ENCODE measurements around the gene AMBRA1.

The AMBRA1 gene

DNA sequence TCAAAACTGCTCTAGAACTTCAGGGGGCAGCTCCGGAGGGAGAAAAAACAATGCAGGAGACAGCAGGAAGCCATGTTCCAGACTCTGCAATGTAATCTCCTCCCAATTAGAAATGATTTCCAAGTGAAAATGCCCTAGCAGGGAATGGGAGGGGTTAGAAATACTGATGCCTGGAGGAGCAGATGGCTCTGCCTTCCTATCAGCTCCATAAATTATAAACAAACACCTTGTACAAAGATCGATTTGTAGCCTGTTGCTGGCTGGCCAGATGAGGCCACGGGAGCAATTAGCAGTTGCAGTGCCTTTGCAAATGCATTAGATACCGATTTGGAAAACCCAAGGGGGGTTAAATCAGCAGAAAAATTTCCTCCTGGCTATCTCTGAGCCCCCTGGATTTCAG, 155.6 kb downstream of the AMBRA1 start:
- no peak for DNase-seq (ENCODE audit: low read depth)

DNA sequence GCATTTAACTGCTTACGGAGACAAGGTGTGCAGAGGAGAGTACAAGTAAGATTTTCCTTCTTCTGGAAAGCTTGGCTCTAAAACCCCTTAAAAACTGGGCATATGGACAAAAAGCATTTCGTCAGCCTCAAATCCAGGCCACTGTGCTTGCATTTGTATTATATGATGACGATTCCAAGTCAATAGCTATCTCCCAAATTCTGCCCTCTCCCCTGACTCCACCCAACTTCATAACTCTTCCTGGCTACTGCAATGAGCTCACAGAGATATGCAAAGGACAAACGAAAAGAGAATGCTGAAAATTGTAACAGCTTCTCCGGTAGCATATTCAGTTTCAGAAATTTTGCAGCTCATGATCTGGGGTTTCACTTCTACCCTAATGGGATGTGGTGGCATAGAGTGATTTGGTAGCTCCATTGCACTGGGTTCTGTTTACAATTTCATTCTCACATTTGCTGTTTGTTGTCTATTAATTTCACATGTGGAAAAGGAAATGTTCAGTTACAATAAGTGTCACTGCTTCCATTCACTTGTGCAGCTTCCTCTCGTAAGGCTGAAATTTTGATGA, 156.6 kb downstream of the AMBRA1 start:
- no peak for DNase-seq (ENCODE audit: low read depth)

DNA sequence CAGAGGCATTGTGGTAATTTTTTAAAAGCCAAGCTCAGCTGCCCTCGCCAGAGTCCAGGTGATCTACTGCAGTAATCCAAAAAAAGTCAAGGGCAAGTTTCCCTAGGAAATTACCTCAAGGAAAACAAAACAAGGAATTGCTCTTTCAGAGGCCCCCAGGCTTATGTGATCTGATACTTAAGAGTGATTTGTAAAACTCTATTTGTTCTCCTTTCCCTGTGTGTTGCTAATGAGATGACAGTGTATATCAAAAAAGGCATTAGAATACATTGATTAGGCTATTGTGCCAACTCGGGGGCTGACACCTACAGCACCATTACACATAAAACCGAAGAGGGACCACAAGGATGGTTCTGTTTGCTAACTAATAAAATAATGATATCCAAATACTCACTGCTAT, 157.7 kb downstream of the AMBRA1 start:
- DNase-seq (ENCODE audit: low read depth), result no peak

DNA sequence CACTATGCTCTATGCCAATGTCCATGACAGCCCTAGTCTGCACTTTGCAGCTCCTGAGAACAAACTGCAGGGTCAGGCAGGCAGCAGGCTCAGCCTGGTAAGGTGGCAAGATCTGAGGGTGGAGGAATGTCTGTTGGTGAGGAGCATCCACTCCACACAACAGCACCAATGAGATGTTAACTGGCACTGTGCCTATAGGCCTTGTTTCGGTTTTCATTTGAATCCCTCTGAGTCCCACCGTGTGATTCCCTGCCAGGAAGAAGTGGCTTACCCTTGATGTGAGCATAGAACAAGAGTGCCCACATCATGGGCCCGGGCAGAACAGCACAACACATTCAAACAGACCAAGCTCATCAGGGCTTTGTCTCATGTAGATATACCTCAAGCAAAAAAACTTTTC, 158.1 kb downstream of the AMBRA1 start:
- DNase-seq (ENCODE audit: low read depth), result no peak

DNA sequence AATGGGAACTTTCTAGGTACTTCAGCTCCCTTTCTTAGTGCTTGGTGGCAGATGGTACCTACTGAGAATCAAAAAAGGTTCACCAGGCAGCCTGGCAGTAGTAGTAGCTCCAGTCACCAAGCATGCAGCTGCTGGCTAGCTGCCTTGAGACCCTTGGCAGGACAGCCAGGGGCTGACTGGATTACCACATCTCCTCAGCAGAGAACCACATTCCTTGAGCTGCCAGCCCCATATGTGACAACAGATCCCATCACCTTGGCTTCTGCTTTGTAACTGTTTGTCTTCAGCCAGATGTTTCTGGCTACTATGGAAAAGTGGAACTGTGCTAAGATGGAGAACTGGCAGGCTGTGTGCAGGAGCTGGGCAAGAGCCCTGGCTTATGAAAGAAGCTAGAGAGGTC, 162.6 kb downstream of the AMBRA1 start:
- DNase-seq (ENCODE audit: low read depth), result no peak

DNA sequence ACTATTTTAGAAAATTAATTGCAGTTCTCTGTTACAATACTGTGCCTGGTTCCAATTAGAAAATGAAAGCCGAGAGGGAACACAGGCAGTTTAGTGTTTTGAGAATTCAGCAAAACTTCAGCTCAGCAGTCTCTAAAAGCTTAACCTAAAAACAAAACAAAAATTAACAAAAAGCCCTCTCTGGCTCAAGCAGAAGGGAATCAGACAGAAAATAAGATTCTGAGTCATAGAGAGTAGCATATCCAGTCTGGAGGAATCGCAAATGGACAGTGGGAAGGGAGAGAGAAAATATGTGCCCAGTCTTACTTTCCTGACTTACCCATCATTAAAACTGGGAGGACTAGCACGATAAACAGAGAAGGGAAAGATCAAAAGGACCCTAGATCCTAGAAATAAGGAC, 164.1 kb downstream of the AMBRA1 start:
- DNase-seq (ENCODE audit: low read depth), result no peak

DNA sequence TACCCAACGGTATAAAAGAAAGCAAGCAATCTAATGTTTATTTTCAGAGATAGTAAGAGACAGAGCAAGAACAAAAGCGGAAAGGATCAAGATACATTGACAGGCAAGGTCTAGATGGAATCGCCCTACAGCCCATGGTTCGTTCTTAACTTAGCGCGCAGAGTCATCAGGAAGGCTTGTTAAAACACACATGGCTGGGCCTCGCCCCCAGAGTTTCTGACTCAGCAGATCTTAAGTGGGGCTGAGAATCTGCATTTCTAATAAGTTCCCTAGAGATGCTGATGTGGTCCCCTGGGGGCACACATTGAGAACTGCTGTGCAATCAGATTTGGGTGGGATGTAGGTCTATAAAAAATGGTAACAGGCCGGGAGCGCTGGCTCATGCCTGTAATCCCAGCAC, 166.5 kb downstream of the AMBRA1 start:
- no peak for DNase-seq (ENCODE audit: low read depth)

DNA sequence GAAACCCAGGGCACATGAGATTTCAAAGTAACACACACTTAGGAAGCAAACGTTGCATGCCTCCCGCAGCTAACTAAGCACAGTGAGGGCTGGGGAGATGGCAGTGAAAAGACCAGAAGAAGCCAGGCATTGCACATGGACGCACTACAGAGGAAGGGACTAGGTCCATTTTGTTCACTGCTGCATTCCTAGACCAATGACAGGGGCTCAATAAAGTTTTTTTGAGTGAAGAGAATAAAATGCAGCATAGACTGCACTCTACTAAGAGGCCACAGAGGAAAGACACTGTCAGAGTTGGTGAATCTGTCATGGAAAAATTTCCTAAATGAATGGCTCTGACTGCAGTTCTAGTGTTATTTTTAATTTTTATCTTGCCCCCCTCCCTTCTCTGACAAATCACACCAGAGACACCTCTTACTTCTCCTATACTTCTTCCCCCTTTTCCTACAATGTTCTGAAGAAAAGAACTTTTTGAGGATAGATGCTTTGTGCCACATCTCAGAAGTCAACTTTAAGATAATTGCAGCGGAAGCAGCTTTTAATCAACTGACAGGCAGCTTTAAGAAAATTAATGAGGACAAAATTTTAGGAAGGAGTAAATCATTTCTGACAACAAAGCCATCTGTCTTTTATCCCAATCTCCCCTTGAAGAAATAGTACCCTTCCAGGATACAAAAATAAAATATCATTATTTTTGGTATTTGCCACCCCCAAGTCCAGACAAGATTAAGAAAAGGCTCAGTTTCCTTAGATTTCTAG, 167.4 kb downstream of the AMBRA1 start:
- no peak for DNase-seq (ENCODE audit: low read depth)

DNA sequence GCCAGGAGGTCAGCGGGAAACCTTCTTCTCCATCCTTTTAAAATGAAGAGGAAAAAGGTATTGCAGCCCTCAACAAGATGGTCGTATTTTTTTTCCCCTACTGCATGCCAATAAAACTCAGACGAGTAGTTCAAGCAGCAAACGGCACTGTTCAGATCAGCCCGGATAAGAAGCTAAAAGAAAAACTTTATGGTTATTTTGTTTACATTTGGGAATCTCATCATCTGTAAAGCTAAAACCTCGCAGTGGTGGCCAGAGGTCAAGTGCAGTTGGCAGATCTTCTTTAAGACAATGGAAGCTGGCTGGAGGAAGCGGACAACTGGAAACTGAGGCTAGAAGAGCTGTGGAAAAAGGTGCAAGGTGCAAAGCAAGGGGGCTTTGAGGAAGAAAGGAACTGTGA, 171.2 kb downstream of the AMBRA1 start:
- peak; percentile 35 for DNase-seq (ENCODE audit: low read depth)

DNA sequence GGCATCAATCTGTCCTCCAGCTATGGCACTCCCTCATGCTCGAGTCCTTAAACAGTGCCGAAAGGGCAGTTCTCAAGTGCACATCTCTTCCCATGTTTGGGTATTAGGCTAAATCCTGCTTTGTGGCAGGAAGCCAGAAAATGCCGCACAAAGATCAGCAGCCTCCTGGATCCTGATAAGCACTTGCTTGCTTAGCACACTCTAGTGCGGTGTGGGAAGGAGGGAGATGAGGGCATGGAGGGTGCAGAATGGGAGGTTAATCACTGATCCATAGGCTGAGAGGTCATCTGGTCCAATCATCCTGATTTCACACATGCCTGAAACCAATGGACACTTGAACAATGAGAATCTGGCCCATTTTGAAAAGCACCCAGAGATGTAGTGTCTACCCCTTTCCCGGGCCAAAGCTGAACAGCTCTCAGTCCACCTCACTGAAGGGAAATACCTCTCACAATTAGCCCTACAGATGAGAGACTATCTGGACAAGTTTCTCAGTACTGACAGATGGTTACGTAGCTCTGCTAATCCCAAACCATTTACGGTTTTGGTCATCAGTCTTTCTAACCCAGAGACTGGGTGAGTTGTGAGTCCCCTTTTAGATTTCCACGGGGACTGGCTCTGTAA, 172.5 kb downstream of the AMBRA1 start:
- DNase-seq (ENCODE audit: low read depth), result no peak

DNA sequence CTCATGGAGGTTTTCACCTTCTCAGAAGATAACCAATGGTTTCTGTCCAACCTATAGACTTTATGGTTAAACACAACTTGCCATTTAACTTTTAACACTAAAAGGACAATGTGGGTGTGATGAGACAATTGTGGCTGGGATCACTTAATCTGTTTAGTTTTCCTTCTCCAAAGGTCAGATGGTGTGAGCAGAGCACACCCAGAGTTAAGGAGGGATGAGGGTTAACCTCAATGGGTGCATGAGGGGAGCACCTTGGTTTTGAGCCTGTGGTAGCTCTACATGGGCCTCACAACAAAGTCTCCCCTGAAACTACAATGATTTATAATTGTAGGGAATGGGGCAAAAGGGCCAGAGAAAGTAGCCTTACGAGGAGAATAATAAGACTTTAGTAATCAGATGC, 173.3 kb downstream of the AMBRA1 start:
- DNase-seq (ENCODE audit: low read depth), result no peak

DNA sequence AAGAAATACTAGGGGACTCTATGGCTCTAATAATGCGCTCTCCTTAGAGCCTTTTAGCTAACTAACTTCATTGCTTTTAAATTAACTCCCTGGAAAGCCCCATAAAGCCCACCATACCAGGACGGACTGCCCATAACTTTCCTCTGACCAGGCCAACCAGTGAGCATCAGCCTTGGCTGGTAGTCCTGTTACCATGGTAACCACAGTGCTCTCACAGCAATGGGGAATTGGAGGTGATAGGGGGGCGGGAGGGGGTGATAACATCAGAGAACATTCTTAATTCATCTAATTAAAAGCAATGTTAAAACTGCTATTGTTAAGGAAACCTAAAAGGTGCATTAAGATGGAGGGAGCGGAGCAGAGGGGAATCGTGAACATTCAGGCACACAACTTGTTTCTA, 175.1 kb downstream of the AMBRA1 start:
- no peak for DNase-seq (ENCODE audit: low read depth)

DNA sequence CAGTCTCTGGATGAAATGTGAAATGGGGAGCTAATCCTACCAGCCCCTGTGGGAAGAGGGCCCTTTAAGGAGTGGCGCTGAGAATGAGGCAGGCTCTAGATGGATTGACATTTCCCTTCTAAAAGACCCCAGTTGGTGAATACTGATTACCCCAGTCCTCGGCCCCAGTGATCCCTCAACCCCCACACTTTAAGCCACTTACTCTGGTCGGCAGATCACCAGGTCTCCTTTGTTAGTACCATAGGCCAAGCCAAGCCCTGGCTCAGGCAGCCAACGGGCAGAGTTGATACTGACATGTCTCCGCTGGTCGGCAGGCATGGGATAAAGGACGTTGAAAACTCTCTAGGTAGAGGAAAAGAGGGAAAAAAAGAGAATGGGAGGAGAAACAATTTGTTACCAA, 176.1 kb downstream of the AMBRA1 start:
- DNase-seq (ENCODE audit: low read depth), result no peak

DNA sequence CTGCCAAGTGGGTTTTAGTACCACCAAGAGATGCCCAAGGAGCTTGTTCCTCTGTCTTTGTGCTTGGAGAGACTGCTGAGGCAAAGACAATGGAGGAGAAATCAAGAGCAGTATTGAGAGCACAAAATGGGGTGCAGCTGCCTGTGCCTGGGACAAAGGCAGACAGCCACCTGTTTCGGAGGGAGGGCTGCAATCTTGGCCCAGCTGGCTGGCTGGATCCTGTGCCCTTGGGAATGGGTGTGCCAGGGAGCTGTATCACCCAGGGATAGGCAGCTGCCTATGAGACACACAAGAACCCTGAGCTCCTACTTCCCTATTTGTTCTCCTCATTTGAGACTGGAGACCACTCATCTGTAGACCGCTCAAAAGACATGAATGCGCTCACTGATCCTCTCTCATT, 178.9 kb downstream of the AMBRA1 start:
- no peak for DNase-seq (ENCODE audit: low read depth)

DNA sequence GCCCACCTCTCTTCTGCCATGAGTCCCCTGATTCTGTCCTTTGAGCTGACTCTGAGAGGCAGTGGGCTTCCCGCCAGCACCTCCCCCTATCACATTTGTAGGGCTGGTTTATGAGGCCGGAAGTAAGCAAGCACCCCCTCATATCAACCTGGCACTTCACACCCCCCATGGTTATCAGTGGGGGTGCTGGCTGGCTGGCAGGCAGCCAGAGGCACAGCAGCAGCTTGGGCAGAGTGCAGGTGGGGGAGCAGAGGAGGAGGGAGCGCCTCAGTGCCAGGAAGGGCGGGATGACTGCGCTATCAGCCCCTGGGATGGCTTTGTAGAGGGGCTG, 179.4 kb downstream of the AMBRA1 start:
- DNase-seq (ENCODE audit: low read depth), result no peak

DNA sequence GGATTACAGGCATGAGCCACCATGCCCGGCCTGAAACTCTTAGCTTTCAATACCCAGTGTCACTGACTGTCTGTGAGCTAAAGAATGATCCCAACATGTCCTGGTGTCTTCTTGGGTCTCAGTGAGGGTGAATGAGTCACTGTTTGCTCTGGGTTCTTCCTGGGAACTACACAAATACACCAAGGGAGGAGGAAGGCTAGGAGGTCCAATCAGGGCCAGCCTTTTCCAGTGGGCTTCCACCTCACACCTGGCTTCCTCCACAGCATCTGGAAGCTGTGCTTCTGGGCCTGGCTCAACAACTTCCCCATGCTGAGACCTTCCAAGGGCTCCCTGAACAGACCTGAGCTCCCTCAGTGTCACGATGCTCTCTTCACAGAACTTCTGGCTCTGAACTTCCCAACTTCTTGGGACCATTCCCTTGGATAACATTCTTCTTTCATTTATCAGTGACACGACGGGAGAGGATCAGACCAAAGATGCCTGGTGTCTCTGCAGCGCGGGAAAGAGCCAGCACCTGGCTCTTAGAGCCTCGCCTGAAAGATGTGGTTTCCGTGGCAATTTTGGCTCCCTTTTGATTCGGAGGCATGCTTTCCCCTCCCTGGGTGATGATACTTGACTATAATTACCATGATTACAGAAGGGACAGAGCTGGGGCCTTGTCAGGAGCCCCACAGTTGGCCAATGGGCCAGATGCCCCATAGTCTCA, 179.9 kb downstream of the AMBRA1 start:
- DNase-seq (ENCODE audit: low read depth), result no peak

DNA sequence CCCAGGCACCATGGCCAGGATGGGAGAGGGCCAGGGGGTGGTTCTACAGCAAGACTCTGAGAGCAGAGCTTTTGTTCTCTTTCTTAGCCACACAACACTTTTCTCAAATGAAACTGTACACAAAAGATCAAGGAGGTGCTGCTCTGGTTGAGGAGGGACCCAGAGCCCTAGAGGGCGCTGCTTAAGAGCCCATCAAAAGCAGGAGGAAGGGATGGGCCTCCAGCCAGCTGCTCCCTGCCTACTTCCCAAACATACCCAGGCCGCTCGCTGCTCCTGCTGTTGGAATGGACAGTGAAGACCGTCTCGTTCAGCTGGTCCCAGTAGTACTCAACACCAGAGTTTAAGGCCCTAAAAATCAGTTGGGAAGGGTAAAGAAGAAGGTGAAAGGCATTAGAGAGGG, 183.8 kb downstream of the AMBRA1 start:
- no peak for DNase-seq (ENCODE audit: low read depth)

DNA sequence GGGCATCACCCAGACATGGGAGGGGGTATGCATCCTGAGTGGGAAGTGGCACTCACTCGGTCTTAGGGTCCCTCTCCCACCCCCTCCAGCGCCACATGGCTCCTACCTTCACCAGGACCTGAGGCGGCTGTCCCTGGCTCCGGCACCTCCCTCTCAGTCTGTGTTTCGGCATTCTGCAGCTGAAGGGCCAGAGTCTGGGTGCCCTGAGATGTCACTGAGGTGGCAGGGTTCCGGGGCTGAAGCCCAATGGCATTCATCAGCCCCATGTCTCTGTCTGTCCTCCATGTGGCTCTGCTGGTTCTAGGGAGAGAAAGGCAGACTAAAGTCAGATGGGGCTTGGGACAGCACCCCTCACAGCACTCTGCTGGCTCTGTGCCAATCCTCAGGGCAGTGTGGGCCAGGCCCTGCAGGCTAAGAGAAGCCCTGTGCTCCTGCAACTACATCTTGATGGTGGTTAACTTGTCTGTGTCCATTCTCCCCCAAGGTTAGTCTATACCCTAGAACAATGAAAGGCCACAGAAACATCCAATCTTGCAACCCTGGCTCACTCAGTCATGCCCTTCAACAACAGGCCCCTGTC, 185.3 kb downstream of the AMBRA1 start:
- DNase-seq (ENCODE audit: low read depth), result no peak

DNA sequence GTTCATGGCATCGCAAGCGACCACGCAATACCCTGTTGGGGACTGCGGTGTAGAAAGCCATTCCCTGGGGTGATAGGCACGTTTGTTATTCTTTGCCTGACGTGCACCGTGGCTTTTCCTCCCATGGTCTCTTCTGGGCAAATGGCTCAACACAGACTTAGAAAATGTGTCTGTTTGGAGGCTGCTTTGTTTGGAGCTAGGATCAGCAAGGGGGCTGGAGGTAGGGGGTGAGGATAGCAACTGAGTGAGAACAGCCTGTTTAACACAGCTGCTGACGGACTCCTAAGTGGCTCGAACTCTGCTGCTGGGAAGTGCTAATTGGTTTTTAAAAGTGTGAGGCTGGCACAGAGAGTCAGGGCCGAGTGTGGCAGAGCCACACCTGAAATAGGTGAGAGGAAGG, 186.2 kb downstream of the AMBRA1 start:
- DNase-seq (ENCODE audit: low read depth), result no peak

DNA sequence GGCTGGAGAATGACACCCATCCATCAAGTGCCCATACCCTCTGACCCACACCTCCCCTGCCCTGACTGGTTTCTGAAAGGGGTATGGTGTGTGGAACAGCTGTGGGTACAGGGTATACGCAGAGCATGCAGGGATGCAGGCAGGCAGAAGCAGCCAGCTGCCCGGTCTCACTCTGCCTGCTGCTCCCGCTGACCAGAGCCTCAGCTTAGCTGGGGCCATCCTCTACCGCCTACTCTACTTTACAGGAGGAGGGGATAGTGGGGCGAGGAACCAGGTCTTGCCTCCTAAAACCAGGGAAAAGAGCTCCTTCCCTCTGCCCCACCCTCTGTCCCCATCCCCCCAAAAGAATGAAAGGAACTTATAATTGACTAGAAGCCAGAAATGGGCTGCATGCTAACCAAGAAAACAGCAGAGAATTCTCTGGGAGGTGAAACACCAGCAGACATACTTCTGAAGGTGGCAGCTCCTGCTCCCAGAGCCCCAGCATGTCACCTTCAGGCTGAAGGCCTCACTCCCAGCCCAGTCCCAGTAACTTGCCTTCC, 189.3 kb downstream of the AMBRA1 start:
- DNase-seq (ENCODE audit: low read depth), result no peak

DNA sequence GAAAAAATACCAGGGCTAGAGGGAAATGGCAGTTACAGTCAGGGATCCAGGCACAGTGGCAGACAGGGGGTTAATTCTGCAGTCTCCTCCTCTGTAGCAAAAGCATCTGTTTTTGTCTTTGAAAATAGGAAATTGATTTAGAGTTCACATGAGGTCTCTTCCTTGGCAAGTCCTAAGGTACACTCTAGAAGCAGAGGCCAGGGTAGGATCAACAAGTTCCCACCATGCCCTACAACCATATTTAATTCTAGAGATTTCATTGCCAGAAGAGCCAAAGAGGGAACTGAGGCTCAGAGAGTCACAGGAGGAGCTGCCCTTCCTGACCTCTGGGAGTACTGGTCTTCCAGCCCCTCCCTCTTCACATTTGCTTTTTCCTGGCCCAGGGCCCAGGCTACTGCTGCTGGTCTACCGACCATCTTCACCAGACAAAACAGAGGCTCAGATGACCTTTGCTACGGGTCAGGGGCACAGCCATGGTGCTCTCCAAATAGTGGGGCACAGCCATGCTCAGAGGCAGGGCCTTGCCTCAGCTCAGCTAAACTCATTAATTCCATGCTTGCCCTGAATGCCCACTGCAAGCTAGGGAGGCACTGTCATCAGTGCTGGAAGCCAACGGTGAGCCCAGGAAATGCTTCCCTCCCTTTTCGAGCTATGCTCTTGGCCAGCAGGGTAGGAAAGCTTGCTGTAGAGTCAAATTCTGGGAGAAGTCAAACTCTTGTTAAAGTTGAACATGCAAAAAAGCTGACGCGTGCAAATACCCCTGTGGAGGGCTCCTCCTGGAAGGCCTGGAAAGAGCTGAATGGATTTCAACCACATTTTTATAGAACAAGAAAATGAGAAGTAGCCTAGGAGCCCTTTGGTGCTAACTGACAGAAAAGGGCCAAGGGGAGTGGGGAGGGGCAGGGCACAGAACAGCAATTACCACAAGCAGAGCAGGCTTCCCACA, 190.6 kb downstream of the AMBRA1 start:
- DNase-seq (ENCODE audit: low read depth), result no peak

Data from iris pigment epithelial cell (primary cell).